ENCODE results near the gene MINK1.
"Not testable (repeated sequence)": the region's sequence is repeated elsewhere in the genome, so short reads cannot be mapped to it uniquely, and the experiment has no call there.

The MINK1 gene

DNA sequence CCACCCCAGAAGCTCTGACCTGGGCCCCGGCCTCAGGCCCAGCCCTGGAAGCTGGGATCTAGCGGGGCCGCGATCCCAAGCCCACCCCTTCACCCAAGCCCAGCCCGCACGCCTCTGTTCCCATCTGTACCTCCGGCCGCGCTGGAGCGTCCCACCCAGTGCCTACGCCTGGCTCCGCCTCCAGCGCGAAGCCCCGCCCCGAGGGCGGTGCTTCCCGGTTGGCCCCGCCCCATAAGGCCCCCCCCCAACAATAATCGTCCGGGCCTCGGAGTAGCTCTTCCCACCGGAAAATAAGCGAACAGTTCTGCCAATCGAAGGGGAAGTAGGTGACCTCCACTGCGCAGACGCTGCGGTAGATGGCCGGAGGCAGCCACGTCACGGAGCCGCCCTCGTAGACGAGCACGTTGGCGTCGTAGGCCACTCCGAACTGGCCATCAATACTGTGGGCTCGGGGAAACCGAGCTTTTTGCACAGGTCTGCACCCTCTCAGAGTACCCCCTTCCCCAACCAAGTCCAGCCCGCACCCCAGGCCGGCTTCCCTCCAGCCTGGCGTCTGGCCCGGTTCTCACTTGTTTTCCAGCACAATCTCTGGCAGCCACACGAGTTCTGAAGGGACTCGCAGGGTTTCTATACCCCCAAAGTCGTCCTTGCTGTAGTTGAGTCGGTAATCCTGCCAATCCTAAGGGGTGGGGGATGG is 68.7 kb downstream of the MINK1 start:
- peak; percentile 43 for DNase-seq

DNA sequence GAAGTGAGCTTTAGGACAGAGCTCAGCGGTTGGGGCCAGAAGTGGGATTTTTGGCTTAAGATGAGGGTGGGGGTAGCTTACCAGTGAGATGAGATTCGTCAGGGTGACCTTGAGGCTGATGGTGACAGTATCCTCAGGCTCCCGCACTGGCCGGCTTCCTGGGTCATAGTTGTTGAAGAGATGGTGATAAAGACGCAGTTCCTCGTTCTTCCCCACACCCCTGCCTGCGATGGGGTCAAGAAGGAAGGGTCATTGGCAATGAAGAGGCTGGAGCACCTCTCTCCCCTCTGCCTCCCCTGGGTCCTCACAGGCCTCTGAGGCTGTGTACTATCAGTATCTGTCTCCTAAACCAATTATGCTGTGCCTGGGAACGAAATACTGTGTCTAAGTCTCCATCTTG is 69.4 kb downstream of the MINK1 start:
- DNase-seq = no peak

DNA sequence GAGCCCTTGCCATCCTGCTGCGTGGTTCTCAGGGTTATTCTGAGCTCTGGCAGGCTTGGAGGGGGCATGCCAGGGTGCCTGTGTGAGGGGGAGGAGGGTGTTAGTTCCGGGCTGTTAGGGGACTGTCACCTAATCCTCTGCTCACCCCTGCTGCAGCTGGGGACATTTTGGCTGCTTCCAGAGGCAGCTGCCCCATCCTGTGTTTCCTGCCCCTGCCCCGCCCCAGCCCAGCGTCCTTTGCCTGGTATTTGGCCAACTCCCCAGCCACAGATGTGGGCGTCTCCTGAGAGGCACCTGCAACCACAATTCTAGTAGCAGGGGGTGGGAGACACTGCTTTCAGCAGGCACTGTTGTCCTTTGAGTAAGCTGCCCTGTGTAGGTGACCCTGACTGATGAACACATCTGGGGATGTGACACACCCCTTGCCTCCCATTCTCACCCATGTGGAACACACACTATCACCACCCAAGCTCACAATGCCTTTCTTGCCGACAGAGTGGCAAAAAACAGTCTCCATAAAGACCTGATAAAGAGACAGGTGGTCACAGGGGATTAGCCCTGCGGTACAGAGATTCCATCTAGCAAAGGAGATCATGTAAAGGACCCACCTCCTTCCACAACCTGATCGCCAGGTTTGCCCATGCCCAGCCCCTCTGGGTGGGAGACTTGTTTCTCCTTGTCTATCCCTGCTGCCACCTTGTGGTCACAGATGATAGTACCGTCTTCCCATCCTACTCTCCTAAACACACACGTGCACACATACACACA is 70.1 kb downstream of the MINK1 start, which contains the start of gene CHRNE:
Gene CHRNE (minus strand): TSS at position 48 of the 768 bp plus-strand sequence. CDS start 35 bp downstream, at position 13.
- DNase-seq = peak; percentile 71

DNA sequence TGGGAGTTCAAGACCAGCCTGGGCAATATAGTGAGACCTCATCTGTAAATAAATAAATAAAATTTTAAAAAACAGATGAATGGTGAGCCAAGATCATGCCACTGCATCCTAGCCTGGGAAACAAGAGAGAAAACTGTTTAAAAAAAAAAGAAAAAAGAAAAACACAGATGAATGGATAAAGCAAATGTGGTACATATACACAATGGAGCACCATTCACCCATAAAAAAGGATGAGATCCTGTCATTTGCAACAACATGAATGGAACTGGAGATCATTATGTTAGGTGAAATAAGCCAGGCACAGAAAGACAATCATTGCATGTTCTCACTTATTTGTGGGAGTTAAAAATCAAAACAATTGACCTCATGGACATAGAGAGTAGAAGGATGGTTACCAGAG is 73.5 kb downstream of the MINK1 start:
- not testable (repeated sequence) for DNase-seq

DNA sequence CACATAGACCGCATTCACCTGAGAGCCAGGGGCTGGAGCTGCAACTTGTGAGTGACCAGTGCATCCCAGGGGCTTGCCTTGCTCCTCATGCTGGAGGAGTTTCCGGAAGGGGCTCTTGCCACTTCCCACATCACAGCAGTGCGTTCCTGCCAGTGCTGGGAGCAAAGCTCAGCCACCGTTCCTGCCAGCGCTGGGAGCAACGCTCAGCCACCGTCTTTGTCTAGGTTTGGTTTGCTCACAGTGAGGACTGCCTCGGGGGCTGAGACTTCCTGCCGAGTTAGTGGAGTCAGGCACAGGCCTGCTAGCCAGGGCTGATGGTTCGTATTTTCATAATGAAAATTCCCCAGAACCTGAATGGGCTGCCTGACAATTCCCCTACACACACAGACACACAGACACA is 75.2 kb downstream of the MINK1 start:
- no peak for DNase-seq

DNA sequence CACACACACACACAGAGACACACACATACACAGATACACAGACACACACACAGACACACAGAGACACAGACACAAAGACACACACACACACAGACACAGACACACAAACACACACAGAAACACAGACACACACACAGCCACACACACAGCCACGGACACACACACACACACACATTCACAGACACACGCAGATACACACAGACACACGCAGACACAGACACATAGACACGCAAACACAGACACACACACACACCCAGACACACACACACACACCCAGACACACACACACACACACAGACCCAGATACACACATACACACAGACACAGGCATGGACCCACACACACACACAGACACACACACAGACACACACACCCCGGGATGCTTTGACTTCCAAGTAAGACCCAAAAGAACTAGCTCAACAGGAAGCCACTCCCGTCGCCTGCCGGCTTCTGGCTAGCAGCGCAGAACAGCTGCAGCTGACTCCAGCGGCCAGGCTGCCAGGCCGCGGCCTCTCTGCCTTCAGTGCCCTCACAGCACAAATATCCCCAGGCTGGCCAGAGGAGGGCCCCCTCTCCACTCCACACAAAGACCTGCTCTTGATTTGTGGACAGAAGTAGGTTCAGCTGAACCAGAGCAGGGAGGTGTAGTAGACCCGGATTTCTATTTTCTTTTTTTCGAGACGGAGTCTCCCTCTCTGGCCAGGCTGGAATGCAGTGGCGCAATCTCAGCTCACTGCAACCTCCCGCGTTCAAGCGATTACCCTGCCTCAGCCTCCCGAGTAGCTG is 75.8 kb downstream of the MINK1 start:
- peak; percentile 84 for DNase-seq

DNA sequence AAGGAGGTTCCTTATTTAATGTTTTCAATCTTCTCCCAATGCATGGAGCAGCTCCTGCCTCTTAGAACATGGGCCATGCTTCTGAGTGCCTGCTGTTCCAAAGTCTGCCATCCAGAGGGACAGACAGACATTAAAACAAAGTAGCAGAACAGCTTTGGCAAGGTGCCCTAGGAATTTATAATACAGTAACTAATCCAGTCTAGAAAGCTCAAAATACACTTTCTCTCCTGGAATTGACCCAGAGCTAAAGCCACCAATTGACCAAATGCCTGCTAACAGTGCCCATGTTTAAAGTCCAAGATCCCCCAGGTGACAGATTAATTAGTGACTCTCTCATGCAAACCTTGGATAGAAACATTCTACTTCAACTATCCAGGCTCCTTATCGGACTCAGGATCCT is 80.9 kb downstream of the MINK1 start:
- no peak for DNase-seq

DNA sequence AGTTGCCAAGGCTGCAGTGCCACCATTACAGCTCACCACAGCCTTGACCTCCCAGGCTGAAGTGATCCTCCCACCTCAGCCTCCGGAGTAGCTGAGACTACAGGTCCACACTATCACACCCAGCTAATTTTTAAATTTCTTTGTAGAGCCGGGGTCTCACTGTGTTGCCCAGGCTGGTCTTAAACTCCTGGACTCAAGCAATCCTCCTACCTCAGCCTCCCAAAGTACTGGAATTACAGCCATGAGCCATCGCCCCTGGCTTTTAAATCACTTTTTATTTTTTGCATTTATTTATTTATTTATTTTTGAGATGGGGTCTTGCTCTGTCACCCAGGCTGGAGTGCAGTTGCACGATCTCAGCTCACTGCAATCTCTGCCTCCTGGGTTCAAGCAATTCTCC is 81.4 kb downstream of the MINK1 start:
- DNase-seq = not testable (repeated sequence)

DNA sequence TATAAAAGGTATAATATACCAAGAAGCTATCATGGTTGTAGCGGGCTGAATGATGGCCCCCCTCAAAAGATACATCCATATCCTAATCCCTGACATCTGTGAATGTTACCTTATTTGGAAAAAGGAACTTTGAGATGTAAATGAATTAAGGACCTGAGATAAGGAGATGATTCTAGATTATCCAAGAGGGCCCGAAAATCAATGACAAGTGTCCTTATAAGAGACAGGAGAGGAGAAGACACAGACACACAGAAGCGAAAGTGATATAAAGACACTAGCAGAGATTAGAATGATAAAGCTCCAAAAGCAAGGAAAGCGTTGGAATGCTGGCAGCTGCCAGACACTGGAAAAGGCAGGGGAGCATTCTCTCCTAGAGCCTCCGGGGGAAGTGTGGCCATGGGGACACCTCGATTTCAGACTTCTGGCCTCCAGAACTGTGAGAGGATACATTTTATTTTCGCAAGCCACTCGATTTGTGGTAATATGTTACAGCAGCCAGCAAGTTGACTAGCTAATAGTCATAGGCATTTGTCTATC is 86.4 kb downstream of the MINK1 start:
- DNase-seq = no peak

DNA sequence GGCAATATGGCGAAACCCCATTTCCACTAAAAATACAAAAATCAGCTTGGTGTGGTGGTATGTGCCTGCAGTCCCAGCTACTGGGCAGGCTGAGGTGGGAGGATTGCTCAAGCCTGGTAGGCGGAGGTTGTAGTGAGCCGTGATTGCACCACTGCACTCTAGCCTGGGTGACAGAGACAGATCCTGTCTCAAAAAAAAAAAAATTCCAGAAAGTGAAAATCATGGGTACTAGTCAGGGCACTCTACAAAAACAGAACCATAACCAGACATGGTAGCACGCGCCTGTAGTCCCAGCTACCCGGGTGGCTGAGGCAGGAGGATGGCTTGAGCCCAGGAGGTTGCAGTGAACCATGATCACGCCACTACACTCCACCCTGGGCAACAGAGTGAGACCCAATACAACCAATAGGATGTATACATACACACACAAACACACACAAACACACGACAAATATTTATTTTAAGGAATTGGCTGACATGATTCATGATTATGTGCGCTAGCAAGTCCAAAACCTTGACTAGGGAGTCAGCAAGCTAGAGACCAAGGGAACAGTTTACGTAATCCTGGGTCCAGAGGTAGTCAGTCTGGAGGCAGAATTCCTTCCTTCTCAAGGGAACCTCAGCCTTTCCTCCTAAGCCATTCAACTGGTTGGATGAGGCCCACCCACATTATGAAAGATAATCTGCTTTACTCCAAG is 87.4 kb downstream of the MINK1 start:
- no peak for DNase-seq

DNA sequence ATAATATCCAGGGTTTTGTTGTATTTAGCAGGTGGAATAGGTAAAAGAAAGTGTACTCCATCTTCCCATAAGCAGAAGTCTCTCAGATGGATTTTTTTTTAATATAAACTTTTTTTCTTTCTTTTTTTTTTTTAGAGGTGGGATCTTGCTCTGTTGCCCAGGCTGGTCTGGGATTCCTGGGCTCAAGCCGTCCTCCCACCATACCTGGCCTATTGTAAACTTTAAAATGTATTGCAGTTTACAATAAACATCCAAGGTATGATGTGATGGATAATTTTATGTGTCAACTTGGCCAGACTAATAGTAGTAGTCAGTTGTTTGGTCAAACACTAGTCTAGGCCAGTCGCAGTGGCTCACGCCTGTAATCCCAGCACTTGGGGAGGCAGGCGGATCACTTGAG is 88.2 kb downstream of the MINK1 start:
- DNase-seq = no peak

DNA sequence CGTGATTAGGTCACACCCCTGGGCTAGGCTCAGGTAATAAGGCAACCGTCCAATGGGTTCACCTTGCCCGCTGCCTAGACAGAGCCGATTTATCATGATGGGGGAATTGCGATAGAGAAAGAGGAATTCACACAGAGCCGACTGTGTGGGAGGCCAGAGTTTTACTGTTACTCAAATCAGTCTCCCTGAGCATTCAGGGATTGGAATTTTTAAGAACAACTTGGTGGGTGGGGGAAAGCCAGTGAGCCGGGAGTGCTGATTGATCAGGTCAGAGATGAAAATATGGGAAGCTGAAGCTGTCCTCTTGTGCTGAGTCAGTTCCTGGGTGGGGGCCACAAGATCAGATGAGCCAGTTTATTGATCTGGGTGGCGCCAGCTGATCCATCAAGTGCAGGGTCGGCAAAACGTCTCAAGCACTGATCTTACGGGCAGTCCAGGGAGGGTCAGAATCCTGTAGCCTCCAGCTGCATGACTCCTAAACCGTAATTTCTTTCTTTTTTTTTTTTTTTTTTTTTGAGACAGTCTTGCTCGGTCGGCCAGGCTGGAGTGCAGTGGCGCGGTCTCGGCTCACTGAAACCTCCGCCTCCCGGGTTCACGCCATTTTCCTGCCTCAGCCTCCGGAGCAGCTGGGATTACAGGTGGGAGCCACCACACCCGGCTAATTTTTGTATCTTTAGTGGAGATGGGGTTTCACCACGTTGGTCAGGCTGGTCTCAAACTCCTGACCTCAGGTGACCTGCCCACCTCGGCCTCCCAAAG is 93.6 kb downstream of the MINK1 start:
- not testable (repeated sequence) for DNase-seq

DNA sequence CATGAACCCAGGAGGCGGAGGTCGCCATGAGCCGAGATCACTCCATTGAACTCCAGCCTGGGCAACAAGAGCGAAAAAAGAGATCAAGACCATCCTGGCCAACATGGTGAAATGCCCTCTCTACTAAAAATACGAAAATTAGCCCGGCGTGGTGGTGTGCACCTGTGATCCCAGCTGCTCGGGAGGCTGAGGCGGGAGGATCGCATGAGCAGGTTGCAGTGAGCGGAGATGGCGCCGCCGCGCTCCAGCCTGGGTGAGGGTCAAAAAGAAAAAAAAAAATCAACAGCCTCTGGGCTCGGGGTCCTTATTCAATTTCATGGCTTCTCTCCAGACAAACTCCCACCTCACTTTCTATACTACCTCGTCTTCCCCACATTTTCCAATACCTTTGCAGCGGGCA is 95.7 kb downstream of the MINK1 start:
- no peak for DNase-seq

DNA sequence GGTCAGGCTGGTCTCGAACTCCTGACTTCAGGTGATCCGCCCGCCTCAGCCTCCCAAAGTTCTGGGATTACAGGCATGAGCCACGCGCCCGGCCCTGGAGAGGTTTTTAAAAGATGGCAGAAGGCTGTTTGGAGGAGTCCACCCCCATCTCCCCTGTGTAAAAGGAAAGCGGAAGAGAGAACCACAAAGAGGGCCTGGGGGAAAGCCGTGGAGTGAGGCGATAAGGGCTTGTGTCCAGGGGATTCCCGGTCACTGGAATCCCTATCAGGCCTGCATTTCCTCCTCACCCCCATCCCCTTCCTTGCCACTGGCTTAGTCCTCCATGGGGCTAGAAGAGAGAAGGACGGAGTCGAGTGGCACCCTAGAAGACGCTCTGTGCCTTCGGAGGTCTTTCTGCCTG is 98.8 kb downstream of the MINK1 start, which contains the start of gene GP1BA:
Gene GP1BA (plus strand): TSS at position 315 of the 400 bp plus-strand sequence. CDS start 328 bp downstream, outside the sequence.
- DNase-seq = no peak

DNA sequence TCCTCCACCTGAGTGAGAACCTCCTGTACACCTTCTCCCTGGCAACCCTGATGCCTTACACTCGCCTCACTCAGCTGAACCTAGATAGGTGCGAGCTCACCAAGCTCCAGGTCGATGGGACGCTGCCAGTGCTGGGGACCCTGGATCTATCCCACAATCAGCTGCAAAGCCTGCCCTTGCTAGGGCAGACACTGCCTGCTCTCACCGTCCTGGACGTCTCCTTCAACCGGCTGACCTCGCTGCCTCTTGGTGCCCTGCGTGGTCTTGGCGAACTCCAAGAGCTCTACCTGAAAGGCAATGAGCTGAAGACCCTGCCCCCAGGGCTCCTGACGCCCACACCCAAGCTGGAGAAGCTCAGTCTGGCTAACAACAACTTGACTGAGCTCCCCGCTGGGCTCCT is 99.6 kb downstream of the MINK1 start:
- no peak for DNase-seq

DNA sequence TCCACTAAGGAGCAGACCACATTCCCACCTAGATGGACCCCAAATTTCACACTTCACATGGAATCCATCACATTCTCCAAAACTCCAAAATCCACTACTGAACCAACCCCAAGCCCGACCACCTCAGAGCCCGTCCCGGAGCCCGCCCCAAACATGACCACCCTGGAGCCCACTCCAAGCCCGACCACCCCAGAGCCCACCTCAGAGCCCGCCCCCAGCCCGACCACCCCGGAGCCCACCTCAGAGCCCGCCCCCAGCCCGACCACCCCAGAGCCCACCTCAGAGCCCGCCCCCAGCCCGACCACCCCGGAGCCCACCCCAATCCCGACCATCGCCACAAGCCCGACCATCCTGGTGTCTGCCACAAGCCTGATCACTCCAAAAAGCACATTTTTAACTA is 100.5 kb downstream of the MINK1 start:
- no peak for DNase-seq

DNA sequence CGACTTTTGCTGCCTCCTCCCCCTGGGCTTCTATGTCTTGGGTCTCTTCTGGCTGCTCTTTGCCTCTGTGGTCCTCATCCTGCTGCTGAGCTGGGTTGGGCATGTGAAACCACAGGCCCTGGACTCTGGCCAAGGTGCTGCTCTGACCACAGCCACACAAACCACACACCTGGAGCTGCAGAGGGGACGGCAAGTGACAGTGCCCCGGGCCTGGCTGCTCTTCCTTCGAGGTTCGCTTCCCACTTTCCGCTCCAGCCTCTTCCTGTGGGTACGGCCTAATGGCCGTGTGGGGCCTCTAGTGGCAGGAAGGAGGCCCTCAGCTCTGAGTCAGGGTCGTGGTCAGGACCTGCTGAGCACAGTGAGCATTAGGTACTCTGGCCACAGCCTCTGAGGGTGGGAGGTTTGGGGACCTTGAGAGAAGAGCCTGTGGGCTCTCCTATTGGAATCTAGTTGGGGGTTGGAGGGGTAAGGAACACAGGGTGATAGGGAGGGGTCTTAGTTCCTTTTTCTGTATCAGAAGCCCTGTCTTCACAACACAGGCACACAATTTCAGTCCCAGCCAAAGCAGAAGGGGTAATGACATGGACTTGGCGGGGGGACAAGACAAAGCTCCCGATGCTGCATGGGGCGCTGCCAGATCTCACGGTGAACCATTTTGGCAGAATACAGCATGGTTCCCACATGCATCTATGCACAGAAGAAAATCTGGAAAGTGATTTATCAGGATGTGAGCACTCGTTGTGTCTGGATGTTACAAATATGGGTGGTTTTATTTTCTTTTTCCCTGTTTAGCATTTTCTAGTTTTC is 101.2 kb downstream of the MINK1 start:
- no peak for DNase-seq

DNA sequence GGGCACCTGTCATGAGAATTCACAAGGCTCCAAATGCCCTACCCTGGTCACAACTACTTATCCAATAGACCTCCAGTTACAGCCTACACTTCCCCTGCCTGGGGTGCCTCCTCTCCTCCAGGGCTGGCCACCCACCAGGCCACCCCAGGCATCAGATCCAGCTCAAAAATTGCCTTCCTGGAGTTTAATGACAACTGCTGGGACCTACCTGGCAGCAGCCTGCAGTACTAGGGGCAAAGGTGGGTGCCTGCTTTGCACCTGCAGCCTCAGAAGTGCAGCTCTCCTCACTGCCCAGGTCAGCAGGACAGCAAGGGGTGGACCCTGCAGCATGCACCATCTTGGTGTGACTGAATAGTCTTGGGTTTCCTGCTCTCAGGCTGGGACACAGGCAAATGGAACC is 102.5 kb downstream of the MINK1 start:
- DNase-seq = no peak

DNA sequence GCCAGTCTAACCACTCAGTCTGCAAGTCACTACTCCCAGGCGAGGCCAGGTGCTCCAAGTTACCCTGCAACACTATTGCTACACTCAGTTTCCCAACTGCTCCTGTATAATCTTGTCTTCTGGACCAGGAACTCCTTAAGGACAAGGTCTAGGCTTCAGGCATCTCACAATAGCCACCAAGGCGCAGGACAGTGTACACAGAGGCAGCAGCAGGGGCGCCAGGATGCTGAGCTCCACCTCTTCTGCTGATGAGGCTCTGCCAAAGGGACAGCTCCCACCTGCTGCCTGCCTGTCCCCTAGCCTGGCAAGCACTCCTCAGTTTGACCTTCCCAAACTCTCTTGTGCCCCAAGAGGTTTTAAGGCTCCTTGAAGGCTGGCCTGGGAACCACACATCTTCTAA is 103.3 kb downstream of the MINK1 start:
- no peak for DNase-seq

DNA sequence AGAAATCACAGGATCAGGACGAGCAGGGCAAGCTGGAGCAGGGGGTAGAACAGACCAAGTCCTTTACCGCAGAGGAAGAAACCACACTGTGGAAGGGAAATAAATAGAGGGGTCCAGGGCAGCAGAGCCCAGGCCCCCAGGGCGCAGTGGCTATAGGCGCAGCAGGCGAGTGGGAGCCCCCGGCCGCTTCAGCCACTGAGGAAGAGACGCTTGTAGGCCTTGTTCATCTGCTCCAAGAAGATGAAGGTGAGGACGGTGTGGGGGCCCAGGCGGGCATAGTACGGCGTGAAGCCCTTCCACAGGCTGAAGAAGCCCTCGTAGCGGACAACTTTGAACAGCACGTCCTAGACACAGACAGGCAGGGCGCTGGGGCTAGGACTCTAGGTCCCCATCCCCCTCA is 104.4 kb downstream of the MINK1 start:
- no peak for DNase-seq

DNA sequence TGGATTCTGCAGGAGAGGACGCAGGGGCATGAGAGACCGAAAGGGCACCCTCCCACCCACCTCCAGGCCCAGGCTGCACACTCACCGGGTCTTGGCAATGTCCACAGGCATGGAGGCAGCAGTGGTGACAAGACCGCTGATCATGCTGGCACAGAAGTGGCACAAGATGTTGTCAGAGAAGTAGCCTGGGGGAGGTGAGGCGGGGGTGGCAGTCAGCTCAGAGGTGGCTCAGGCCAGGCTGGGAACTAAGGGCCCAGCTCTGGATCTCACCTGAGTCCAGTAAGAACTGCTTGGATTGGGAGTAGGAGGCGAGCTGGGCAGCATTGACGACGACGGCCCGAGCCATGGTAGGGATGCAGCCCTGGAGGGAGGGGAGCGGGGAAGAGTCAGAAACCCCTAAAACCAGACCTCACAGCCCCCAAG is 104.9 kb downstream of the MINK1 start:
- no peak for DNase-seq

All from midbrain (tissue), 1 donor.